ENCODE results near the gene C2CD3.
"Not testable (repeated sequence)": the region's sequence is repeated elsewhere in the genome, so short reads cannot be mapped to it uniquely, and the experiment has no call there.

C2CD3 gene

GRCh38 chr11:74154620-74155281, 16.1 kb downstream of the C2CD3 start:
- no peak for DNase-seq

- DNase-seq = no peak
These were observed 17.6 kb downstream of the C2CD3 start for GRCh38 chr11:74153224-74153623.

GRCh38 chr11:74147199-74147929, 23.4 kb downstream of the C2CD3 start:
- no peak for DNase-seq

GRCh38 chr11:74144592-74144991, 26.2 kb downstream of the C2CD3 start:
- no peak for DNase-seq

GRCh38 chr11:74142624-74143023, 28.2 kb downstream of the C2CD3 start:
- no peak for DNase-seq

- no peak for DNase-seq
These were observed 28.9 kb downstream of the C2CD3 start for GRCh38 chr11:74141908-74142307.

- DNase-seq = no peak
These were observed 29.5 kb downstream of the C2CD3 start for GRCh38 chr11:74141241-74141695.

GRCh38 chr11:74139919-74140431, 30.8 kb downstream of the C2CD3 start:
- not testable (repeated sequence) for DNase-seq

- no peak for DNase-seq
These were observed 31.5 kb downstream of the C2CD3 start for GRCh38 chr11:74139151-74139918.

- DNase-seq = no peak
These were observed 32.2 kb downstream of the C2CD3 start for GRCh38 chr11:74138572-74138971.

GRCh38 chr11:74138021-74138420, 32.8 kb downstream of the C2CD3 start:
- no peak for DNase-seq

- DNase-seq = no peak
These were observed 35.5 kb downstream of the C2CD3 start for GRCh38 chr11:74135127-74135840.

- no peak for DNase-seq
These were observed 36.1 kb downstream of the C2CD3 start for GRCh38 chr11:74134661-74135060.

GRCh38 chr11:74133436-74133835, 37.4 kb downstream of the C2CD3 start:
- DNase-seq = no peak

GRCh38 chr11:74132833-74133232, 38.0 kb downstream of the C2CD3 start:
- DNase-seq = no peak

- not testable (repeated sequence) for DNase-seq
These were observed 41.7 kb downstream of the C2CD3 start for GRCh38 chr11:74129121-74129520.

- no peak for DNase-seq
These were observed 47.8 kb downstream of the C2CD3 start for GRCh38 chr11:74123008-74123448.

GRCh38 chr11:74121804-74122203, 49.0 kb downstream of the C2CD3 start:
- DNase-seq = no peak

GRCh38 chr11:74120260-74121035, 50.4 kb downstream of the C2CD3 start:
- DNase-seq = not testable (repeated sequence)

GRCh38 chr11:74116719-74117118, 54.1 kb downstream of the C2CD3 start:
- DNase-seq = no peak

GRCh38 chr11:74112877-74113276, 57.9 kb downstream of the C2CD3 start:
- DNase-seq = no peak

- no peak for DNase-seq
These were observed 64.7 kb downstream of the C2CD3 start for GRCh38 chr11:74106124-74106523.
